Ovary (tissue), 9 donors: Measurements from ENCODE around the gene KIF1C. TPM values are rescaled to one million over a fixed set of nuclear protein-coding genes. Genes with fewer than 3 reads are reported as not detected.

Experiments used
- DNase-seq, 5 donors: peaks; one replicate each; pipeline ENCODE4 v3.0.0-alpha.2; 2019 to 2020
- H3K27ac ChIP-seq, 2 donors: fragments of 200-600 bp; one replicate each; pipeline versions ENCODE4 v1.5.1 to v1.8.0; 2019 to 2022
- H3K27me3 ChIP-seq: fragments of 200-600 bp; one replicate; pipeline ENCODE4 v1.8.0; 2022
- H3K36me3 ChIP-seq: fragments of 200-600 bp; sonication (generic); one replicate; pipeline ENCODE4 v1.5.1; 2019
- H3K4me1 ChIP-seq: one replicate; pipeline ENCODE4 v1.8.1; 2013; ENCODE audit warnings: mild to moderate bottlenecking, moderate library complexity; ENCODE audit not compliant: insufficient read depth
- H3K4me3 ChIP-seq: fragments of 200-600 bp; sonication (generic); one replicate; pipeline ENCODE4 v1.5.1; 2017
- H3K9me3 ChIP-seq, 2 donors: fragments of 200-600 bp in 1 of 2; sonication (generic) in 1 of 2; one replicate each; pipeline versions ENCODE4 v1.5.1 to v1.8.1; 2013 to 2019; ENCODE audit warnings: mild to moderate bottlenecking in 1 of 2, moderate library complexity in 1 of 2
- CTCF ChIP-seq, 3 donors: fragments of 450-650 bp in 2 of 3; fragments of 200-600 bp in 1 of 3; IDR thresholded peaks; one replicate each; pipeline versions ENCODE4 v1.5.1 to v1.8.0; 2016 to 2022; ENCODE audit warnings: antibody characterized with exemption in 3 of 3, mild to moderate bottlenecking in 1 of 3
- EP300 ChIP-seq: sonication (generic); formaldehyde crosslinking; IDR thresholded peaks from one replicate; pipeline ENCODE4 v1.6.1; 2017; ENCODE audit warnings: antibody characterized with exemption
- POLR2A ChIP-seq: fragments of 450-650 bp; IDR thresholded peaks from one replicate; pipeline ENCODE4 v1.6.1; 2017; ENCODE audit warnings: antibody characterized with exemption, mild to moderate bottlenecking, moderate library complexity
- WGBS, 3 donors: extraction: QIAGEN DNeasy Blood & Tissue Kit in 1 of 3; methylation state at CpG; one replicate each; pipeline versions ENCODE4 v1.1.5 to v1.1.7; 2013 to 2017; 5-methylcytosine and 5-hydroxymethylcytosine counted together
- intact Hi-C, 4 donors: fragments of 100-400 bp; cut with DNase I; formaldehyde crosslinking; loops; one replicate each; pipeline versions ENCODE4 v1.11.0 to v1.15.1; 2022 to 2023
- polyA plus RNA-seq, 2 donors: library from polyadenylated mRNA; stranded (reverse); fragments of 200-250 nt in 1 of 2; fragments of 350-450 nt in 1 of 2; fragmentation: Illumina TruSeq in 1 of 2; extraction: RNeasy Lipid Tissue Mini Kit (QIAGEN cat#74804) in 1 of 2; gene quantifications; one replicate each; pipeline ENCODE4 v1.2.3, GENCODE V29; 2013 to 2014
- total RNA-seq, 7 donors: library from RNA; depleted of rRNA in 2 of 7; stranded (reverse); fragments of >200 nt in 2 of 7; fragmentation: NEBNext Ultra II Directional in 3 of 7; extraction: Animal tissue kit (Norgen Biotek cat#: 25700) in 3 of 7; gene quantifications; one replicate each; pipeline versions ENCODE4 v1.1.0 to v1.2.4, GENCODE V29; 2016 to 2023
- donor health status: DM: no; HTN: no; CAD: no; lungs with moderate emphysema.
- donor health status: DM: no; HTN: no; CAD: no.
- donor health status: Bipolar disorder and iron deficiency.
- donor health status: DM: yes; HTN: yes; CAD: no.
- donor health status: DM: no; HTN: no; CAD: no.
- donor health status: DM: yes; HTN: yes; CAD: no.

KIF1C gene
- total and polyA plus RNA-seq, 9 donors = 17.5 to 129 (median 90.3) TPM

GRCh38 chr17:5034651-5035050 lies 36.9 kb downstream of the KIF1C start:
- Histone ChIP-seq H3K36me3 (no peaks in the 10 kb centered on the region), H3K27me3 (no peaks in the 10 kb centered on the region), H3K4me3 (no peak overlapping the region), H3K27ac (no peak overlapping the region), H3K4me1 (peaks cover 2% of the 10 kb centered on the region), H3K9me3 (no peaks in the 10 kb centered on the region)
- TF ChIP-seq EP300 (no peak), POLR2A (no peak), CTCF (IDR thresholded peaks at IDR 0.05) (no peak)
- DNase-seq = no peak
- intact Hi-C loops = no loop called here
- 70 to 85% (median 84%) methylated on average over 14 of the region's 14 CpGs for WGBS, 3 donors

DNA sequence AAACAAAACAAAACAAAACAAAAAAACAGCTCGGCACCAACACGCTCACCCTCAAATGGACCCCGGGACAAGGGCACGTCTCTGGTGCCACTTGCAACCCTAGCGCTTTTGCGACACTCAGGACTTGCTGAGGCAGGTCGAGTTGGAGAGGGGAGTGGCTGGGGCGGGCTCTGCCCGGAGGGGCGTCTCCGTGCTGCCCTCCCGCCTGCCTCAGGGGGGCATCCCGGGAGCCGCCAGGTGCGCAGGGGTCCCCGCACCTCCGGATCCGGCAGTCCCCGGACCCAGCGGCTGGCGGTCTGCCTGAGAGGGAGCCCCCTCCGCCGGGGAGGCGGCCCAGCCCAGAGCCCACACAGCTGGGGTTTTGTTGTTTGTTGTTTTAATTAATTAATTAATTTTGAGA lies 37.6 kb downstream of the KIF1C start, which contains the start of gene SLC52A1:
SLC52A1 (minus strand) TSS at position 112 of the 400 bp plus-strand sequence. CDS start 820 bp downstream, outside the sequence.
- peak within 1 kb of the TSS; percentile 18 for H3K4me3 ChIP-seq
- H3K27ac ChIP-seq = no peak within 1 kb of the TSS
- intact Hi-C loops = no loop called here
- DNase-seq = no peak
- no peaks in the 10 kb centered on the region for H3K36me3 ChIP-seq
- peaks cover 2% of the 10 kb centered on the region for H3K4me1 ChIP-seq
- WGBS, 3 donors = 4 to 5% (median 4%) methylated on average over 24 of the region's 24 CpGs
- no peak for TF ChIP-seq POLR2A
- no peak for TF ChIP-seq EP300
- no peak for TF ChIP-seq CTCF (IDR thresholded peaks at IDR 0.05)
- H3K9me3 ChIP-seq = no peaks in the 10 kb centered on the region
- H3K27me3 ChIP-seq = no peaks in the 10 kb centered on the region

DNA sequence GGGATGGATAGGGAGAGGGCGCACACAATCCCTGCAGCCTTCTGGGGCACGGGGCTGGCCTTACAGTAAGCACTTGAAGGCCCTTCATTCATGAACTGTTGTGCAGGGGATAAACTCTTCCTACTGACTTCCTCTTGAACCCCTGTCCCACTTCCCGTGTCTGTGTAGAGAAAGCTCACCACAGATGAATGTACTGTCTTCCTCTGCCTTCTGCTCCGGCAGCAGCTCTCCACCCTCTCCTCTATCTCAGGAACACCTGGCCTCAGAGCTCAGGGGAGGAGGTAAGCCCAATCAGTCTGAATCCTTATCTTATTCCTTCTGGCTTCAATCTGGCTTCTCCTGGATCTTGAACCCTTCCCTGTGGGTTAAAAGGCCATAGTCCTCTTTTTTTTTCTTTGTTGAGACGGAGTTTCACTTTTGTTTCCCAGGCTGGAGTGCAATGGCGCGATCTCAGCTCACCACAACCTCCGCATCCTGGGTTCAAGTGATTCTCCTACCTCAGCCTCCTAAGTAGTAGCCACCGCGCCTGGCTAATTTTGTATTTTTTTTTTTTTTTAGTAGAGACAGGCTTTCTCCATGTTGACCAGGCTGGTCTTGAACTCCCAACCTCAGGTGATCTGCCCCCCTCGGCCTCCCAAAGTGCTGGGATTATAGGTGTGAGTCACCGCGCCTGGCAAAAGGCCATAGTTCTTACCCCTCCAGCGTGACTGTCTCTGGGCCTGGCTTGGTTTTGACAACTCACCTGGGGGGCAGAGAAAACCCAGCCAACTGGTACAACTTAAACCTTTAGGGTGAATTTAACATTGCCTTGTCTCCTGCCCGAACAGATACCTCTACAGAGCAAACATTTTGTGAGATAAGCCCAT lies 44.6 kb downstream of the KIF1C start:
- TF ChIP-seq POLR2A (no peak), CTCF (IDR thresholded peaks at IDR 0.05) (no peak), EP300 (no peak)
- 86 to 88% (median 86%) methylated on average over 15 of the region's 15 CpGs for WGBS, 3 donors
- intact Hi-C loops = no loop called here
- Histone ChIP-seq H3K27me3 (no peaks in the 10 kb centered on the region), H3K9me3 (no peaks in the 10 kb centered on the region), H3K36me3 (no peaks in the 10 kb centered on the region), H3K27ac (no peak overlapping the region), H3K4me3 (no peak overlapping the region), H3K4me1 (no peaks in the 10 kb centered on the region)
- no peak for DNase-seq

DNA sequence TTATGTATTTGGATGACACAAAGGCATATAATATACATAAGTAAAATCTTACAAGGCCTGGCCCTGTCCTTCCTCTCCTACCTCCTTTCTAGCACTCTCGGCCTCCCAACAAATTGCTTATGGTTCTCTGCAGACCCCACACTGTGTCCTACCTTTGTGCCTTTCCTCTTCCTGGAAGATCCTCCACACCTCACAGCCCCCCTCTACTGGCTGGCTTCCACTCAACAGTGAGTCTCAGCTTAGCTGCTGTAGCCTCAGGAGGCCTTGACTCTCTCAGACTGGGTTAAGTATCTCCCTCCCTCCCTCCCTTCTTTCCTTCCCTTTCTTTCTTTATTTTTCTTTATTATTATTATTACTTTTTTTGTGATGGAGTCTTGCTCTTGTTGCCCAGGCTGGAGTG lies 45.8 kb downstream of the KIF1C start:
- WGBS, 3 donors = 88 to 100% (median 98%) methylated on average over 1 of the region's 1 CpG
- H3K4me3 ChIP-seq = no peak overlapping the region
- TF ChIP-seq CTCF (IDR thresholded peaks at IDR 0.05) (no peak), POLR2A (no peak), EP300 (no peak)

More for the DNA sequence above, 45.8 kb downstream of the KIF1C start:
- no peak for DNase-seq
- H3K9me3 ChIP-seq = no peaks in the 10 kb centered on the region
- no peaks in the 10 kb centered on the region for H3K36me3 ChIP-seq
- intact Hi-C loops = no loop called here
- H3K27ac ChIP-seq = no peak overlapping the region
- H3K4me1 ChIP-seq = no peaks in the 10 kb centered on the region
- no peaks in the 10 kb centered on the region for H3K27me3 ChIP-seq
